ENCODE results near the gene PIH1D1.

DNA sequence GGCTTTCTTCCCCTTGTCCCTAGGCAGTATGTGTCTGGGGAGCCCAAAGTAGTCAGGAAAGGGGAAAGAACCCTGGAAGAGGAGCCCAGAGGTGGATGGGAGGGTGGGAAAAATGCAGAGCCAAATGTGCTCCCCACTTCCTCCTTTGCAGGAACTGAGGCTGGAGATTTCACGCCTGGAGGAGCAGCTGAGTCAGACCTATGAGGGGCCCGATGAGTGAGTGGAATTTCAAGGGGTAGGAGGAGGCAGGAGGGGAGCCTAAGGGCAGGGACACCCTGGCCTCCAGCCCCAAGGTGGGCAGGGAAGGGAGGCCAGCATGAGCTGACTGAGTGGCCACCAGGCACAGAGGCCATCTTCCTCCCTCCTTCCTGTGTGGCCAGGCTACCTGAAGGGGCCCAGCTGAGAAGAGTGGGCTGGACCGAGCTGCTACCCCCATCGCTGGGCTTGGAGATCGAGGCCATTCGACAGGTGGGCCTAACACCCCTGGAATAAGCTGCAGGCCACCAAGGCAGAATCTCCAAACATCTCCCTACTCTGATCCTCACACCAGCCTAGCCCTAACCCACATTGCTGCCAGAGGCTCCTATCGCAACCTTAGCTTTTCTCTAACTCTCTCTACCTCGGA is 42.7 kb downstream of the PIH1D1 start:
- TF ChIP-seq, protein P1, sequence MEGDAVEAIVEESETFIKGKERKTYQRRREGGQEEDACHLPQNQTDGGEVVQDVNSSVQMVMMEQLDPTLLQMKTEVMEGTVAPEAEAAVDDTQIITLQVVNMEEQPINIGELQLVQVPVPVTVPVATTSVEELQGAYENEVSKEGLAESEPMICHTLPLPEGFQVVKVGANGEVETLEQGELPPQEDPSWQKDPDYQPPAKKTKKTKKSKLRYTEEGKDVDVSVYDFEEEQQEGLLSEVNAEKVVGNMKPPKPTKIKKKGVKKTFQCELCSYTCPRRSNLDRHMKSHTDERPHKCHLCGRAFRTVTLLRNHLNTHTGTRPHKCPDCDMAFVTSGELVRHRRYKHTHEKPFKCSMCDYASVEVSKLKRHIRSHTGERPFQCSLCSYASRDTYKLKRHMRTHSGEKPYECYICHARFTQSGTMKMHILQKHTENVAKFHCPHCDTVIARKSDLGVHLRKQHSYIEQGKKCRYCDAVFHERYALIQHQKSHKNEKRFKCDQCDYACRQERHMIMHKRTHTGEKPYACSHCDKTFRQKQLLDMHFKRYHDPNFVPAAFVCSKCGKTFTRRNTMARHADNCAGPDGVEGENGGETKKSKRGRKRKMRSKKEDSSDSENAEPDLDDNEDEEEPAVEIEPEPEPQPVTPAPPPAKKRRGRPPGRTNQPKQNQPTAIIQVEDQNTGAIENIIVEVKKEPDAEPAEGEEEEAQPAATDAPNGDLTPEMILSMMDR (conservative IDR thresholded peaks at IDR 0.05; ENCODE audit: low read length) = no peak
- TF ChIP-seq EZH2phosphoT487 (IDR thresholded peaks at IDR 0.05; ENCODE audit: borderline replicate concordance) = no peak

Data from Loucy (cell line).